GM12878 (cell line): ENCODE results near the gene SERPINE3.

Experiments used
- CHD2 ChIP-seq: IDR thresholded peaks from 2 replicates; pipeline ENCODE4 v1.6.1; 2011; ENCODE audit warnings: low read depth, low read length, improper control_type of control experiment, borderline replicate concordance
- CREB1 ChIP-seq: IDR thresholded peaks from 2 replicates; pipeline ENCODE4 v1.6.1; 2012; ENCODE audit warnings: low read depth, mild to moderate bottlenecking, inconsistent platforms
- FOXK2 ChIP-seq: fragments of 450-650 bp; IDR thresholded peaks from 2 replicates; pipeline ENCODE4 v1.6.1; 2017; ENCODE audit warnings: mild to moderate bottlenecking, moderate library complexity
- NR2C2 ChIP-seq: IDR thresholded peaks from 2 replicates; pipeline ENCODE4 v1.6.1; 2011; ENCODE audit warnings: borderline replicate concordance, low read depth; ENCODE audit not compliant: control insufficient read depth, insufficient read length
- POLR2AphosphoS5 ChIP-seq: IDR thresholded peaks from 2 replicates; pipeline ENCODE4 v1.6.1; 2011; ENCODE audit warnings: mild to moderate bottlenecking, low read length, inconsistent platforms
- SMC3 ChIP-seq: IDR thresholded peaks from 2 replicates; pipeline ENCODE4 v1.6.1; 2011; ENCODE audit warnings: low read length, improper control_type of control experiment, borderline replicate concordance
- SP1 ChIP-seq: IDR thresholded peaks from one replicate; pipeline ENCODE4 v1.6.1; 2011; ENCODE audit warnings: low read depth, low read length
- USF1 ChIP-seq: IDR thresholded peaks from 2 replicates; pipeline ENCODE4 v1.6.1; 2011; ENCODE audit warnings: borderline replicate concordance, low read depth, mild to moderate bottlenecking, moderate library complexity, mixed read lengths, low read length; ENCODE audit not compliant: insufficient read depth; ENCODE audit errors: extremely low read length
- ZBTB40 ChIP-seq: fragments of 450-650 bp; IDR thresholded peaks from 2 replicates; pipeline ENCODE4 v1.6.1; 2016; ENCODE audit warnings: mild to moderate bottlenecking, moderate library complexity, borderline replicate concordance
- TF ChIP-seq, protein P1 (sequence below), 3 experiments: IDR thresholded peaks in 2 of 3; conservative IDR thresholded peaks in 1 of 3; 2 replicates each; pipeline ENCODE4 v1.5.1; 2011; ENCODE audit warnings: low read depth in 3 of 3, low read length in 3 of 3, mild to moderate bottlenecking in 3 of 3, control low read depth in 2 of 3, moderate library complexity in 2 of 3, inconsistent platforms in 1 of 3, mixed read lengths in 1 of 3; ENCODE audit not compliant: control insufficient read depth in 2 of 3, insufficient read depth in 1 of 3; ENCODE audit errors: extremely low read depth in 1 of 3
- TF ChIP-seq, protein P2 (sequence below): IDR thresholded peaks from 2 replicates; pipeline ENCODE4 v1.6.1; 2011; ENCODE audit warnings: low read depth, mild to moderate bottlenecking, low read length, moderate library complexity, borderline replicate concordance; ENCODE audit errors: extremely low read depth

- TF ChIP-seq SMC3 (no peak), POLR2AphosphoS5 (no peak), USF1 (no peak), SP1 (no peak), ZBTB40 (no peak), NR2C2 (no peak), CREB1 (no peak), FOXK2 (no peak), CHD2 (no peak)
- TF ChIP-seq, protein P1, sequence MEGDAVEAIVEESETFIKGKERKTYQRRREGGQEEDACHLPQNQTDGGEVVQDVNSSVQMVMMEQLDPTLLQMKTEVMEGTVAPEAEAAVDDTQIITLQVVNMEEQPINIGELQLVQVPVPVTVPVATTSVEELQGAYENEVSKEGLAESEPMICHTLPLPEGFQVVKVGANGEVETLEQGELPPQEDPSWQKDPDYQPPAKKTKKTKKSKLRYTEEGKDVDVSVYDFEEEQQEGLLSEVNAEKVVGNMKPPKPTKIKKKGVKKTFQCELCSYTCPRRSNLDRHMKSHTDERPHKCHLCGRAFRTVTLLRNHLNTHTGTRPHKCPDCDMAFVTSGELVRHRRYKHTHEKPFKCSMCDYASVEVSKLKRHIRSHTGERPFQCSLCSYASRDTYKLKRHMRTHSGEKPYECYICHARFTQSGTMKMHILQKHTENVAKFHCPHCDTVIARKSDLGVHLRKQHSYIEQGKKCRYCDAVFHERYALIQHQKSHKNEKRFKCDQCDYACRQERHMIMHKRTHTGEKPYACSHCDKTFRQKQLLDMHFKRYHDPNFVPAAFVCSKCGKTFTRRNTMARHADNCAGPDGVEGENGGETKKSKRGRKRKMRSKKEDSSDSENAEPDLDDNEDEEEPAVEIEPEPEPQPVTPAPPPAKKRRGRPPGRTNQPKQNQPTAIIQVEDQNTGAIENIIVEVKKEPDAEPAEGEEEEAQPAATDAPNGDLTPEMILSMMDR (IDR thresholded peaks at IDR 0.05 in 2 of 3, conservative IDR thresholded peaks at IDR 0.05 in 1 of 3; ENCODE audit: control insufficient read depth in 2 of 3, extremely low read depth in 1 of 3, insufficient read depth in 1 of 3, low read depth in 3 of 3, low read length in 3 of 3) = no peak
- TF ChIP-seq, protein P2, sequence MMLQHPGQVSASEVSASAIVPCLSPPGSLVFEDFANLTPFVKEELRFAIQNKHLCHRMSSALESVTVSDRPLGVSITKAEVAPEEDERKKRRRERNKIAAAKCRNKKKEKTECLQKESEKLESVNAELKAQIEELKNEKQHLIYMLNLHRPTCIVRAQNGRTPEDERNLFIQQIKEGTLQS = no peak
These were observed 9.5 kb downstream of the SERPINE3 start for GRCh38 chr13:51349016-51349415.
